ENCODE data around the gene EPAS1. TPM values are rescaled to one million over a fixed set of nuclear protein-coding genes. Genes with fewer than 3 reads are reported as not detected.

EPAS1 gene
- total RNA-seq, 6 donors from 2014 or later, result 440 to 1,878 (median 1,131) TPM

- peak overlapping the region; percentile 65 to 89 (median 82) for H3K4me3 ChIP-seq
- H3K4me1 ChIP-seq, result peaks cover 0 to 25% (median 16%) of the 10 kb centered on the region in 4 donors
- no peaks in the 10 kb centered on the region for H3K9me3 ChIP-seq
- DNase-seq (peak; percentile 91 to 96), ATAC-seq (ENCODE audit: low FRiP score in 2 of 2) (peak; percentile 37 to 88)
- H3K27ac ChIP-seq, result peak overlapping the region; percentile 95 to 99 (median 97)
- H3K36me3 ChIP-seq, result peaks cover 0 to 15% (median 0%) of the 10 kb centered on the region in 4 donors
- WGBS, 2 donors, result 1% methylated on average over 51 to 63 of the region's 65 CpGs
- no peaks in the 10 kb centered on the region for H3K27me3 ChIP-seq
- peak in 1 of 4 donors; percentile 20 for TF ChIP-seq EP300 (IDR thresholded peaks at IDR 0.05)
- peak in 3 of 4 donors; percentile 28 to 93 (median 69) for TF ChIP-seq POLR2A (IDR thresholded peaks at IDR 0.05)
- TF ChIP-seq, protein P1, sequence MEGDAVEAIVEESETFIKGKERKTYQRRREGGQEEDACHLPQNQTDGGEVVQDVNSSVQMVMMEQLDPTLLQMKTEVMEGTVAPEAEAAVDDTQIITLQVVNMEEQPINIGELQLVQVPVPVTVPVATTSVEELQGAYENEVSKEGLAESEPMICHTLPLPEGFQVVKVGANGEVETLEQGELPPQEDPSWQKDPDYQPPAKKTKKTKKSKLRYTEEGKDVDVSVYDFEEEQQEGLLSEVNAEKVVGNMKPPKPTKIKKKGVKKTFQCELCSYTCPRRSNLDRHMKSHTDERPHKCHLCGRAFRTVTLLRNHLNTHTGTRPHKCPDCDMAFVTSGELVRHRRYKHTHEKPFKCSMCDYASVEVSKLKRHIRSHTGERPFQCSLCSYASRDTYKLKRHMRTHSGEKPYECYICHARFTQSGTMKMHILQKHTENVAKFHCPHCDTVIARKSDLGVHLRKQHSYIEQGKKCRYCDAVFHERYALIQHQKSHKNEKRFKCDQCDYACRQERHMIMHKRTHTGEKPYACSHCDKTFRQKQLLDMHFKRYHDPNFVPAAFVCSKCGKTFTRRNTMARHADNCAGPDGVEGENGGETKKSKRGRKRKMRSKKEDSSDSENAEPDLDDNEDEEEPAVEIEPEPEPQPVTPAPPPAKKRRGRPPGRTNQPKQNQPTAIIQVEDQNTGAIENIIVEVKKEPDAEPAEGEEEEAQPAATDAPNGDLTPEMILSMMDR (IDR thresholded peaks at IDR 0.05), result peak in 3 of 6 experiments; percentile 14 to 33 (median 27)
- TF ChIP-seq POLR2AphosphoS5 (IDR thresholded peaks at IDR 0.05), result peak in 1 of 2 donors; percentile 21
These were observed 502 bp downstream of the EPAS1 start for GRCh38 chr2:46297546-46298271.

- Histone ChIP-seq H3K4me3 (peak overlapping the region; percentile 65 to 89 (median 82)), H3K27ac (peak overlapping the region; percentile 95 to 99 (median 97)), H3K36me3 (peaks cover 0 to 17% (median 0%) of the 10 kb centered on the region in 4 donors), H3K27me3 (no peaks in the 10 kb centered on the region), H3K9me3 (no peaks in the 10 kb centered on the region), H3K4me1 (peaks cover 0 to 30% (median 19%) of the 10 kb centered on the region in 4 donors)
- DNase-seq, result peak in 1 of 2 donors; percentile 88
- TF ChIP-seq POLR2AphosphoS5 (IDR thresholded peaks at IDR 0.05) (no peak), POLR2A (IDR thresholded peaks at IDR 0.05) (no peak), EP300 (IDR thresholded peaks at IDR 0.05) (no peak)
- TF ChIP-seq, protein P1 (IDR thresholded peaks at IDR 0.05), result no peak
- 3% methylated on average over 17 of the region's 19 CpGs; no CpG with 5 or more reads in 1 of the 2 donors for WGBS, 2 donors
- peak in 1 of 2 donors; percentile 1 for ATAC-seq (ENCODE audit: low FRiP score in 2 of 2)
These were observed 990 bp downstream of the EPAS1 start for GRCh38 chr2:46298272-46298521.

GRCh38 chr2:46298522-46299353 lies 1.5 kb downstream of the EPAS1 start:
- WGBS, 2 donors, result 0% methylated on average over 11 to 46 of the region's 71 CpGs
- Histone ChIP-seq H3K4me3 (peak overlapping the region; percentile 65 to 89 (median 82)), H3K27me3 (no peaks in the 10 kb centered on the region), H3K4me1 (peaks cover 0 to 35% (median 22%) of the 10 kb centered on the region in 4 donors), H3K27ac (peak overlapping the region; percentile 95 to 99 (median 97)), H3K9me3 (no peaks in the 10 kb centered on the region), H3K36me3 (peaks cover 0 to 18% (median 0%) of the 10 kb centered on the region in 4 donors)
- DNase-seq (peak; percentile 66 to 93), ATAC-seq (ENCODE audit: low FRiP score in 2 of 2) (peak; percentile 50 to 60)
- TF ChIP-seq EP300 (IDR thresholded peaks at IDR 0.05), result no peak
- peak; percentile 17 to 33 for TF ChIP-seq POLR2AphosphoS5 (IDR thresholded peaks at IDR 0.05)
- TF ChIP-seq POLR2A (IDR thresholded peaks at IDR 0.05), result no peak
- TF ChIP-seq, protein P1 (IDR thresholded peaks at IDR 0.05), result peak in 5 of 6 experiments; percentile 8 to 44 (median 39)

DNA sequence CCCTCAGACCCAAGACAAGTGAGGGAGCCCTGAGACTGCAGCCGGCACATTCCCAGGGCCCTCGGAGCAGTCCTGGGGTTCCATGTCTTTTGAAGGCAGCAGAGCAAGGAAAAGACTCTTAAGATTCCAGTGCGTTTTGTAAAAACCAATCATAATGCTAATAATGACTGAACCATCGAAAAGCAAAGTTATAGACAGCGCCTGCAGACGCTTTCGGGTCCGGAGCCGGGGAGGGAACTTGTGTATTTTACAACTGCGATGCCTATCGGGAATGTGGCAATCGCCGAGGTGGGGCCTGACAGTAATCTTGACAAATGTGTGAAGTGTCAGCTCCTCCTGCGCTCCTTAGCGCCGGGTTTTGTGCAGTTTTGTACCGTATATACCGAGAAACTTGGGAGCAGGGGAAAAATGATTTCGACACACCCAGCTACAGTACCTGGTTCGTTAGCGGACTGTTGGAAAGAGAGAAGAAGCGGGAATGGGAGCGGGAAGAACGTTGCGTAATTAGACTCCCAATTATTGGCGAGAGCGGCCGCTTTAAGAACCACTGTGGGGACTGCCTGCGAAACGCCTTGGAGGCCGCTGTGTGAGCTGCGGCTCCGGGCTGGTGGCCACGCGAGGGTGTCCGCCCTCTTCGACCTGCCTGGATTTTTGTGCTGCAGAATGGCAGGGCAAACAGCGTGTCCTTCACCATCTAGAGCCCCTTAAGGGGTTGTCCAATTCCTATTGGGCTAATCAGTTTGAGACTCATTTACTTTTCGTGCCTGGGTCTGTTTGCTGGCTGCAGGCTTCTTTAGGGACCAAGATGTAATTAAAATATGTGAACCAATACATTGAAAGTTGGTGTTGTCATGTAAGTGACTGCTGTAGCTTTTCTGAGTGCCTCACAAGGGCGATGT lies 2.4 kb downstream of the EPAS1 start:
- 5 to 11% methylated on average over 38 to 39 of the region's 40 CpGs for WGBS, 2 donors
- Histone ChIP-seq H3K27ac (peak overlapping the region; percentile 95 to 99 (median 97)), H3K4me1 (peaks cover 5 to 42% (median 28%) of the 10 kb centered on the region in 4 donors), H3K36me3 (peaks cover 0 to 23% (median 0%) of the 10 kb centered on the region in 4 donors), H3K4me3 (peak overlapping the region; percentile 65 to 89 (median 82)), H3K27me3 (no peaks in the 10 kb centered on the region), H3K9me3 (no peaks in the 10 kb centered on the region)
- ATAC-seq (ENCODE audit: low FRiP score in 2 of 2) (peak; percentile 50 to 60), DNase-seq (peak; percentile 86 to 88)
- peak in 2 of 4 donors; percentile 1 to 67 for TF ChIP-seq POLR2A (IDR thresholded peaks at IDR 0.05)
- TF ChIP-seq, protein P1 (IDR thresholded peaks at IDR 0.05), result peak in 1 of 6 experiments; percentile 11
- TF ChIP-seq POLR2AphosphoS5 (IDR thresholded peaks at IDR 0.05), result peak; percentile 62 to 71
- peak in 1 of 4 donors; percentile 41 for TF ChIP-seq EP300 (IDR thresholded peaks at IDR 0.05)
